HL-60/S4 treated with phorbol 12-myristate 13-acetate at 8.2 ng/mL for 4 days and 3 days (cell line): Measurements from ENCODE around the gene AIFM3.

Experiments
- in situ Hi-C: fragments of 300-500 bp; cut with MboI; formaldehyde crosslinking; loops from 2 replicates; pipeline ENCODE4 v1.15.0; 2022; ENCODE audit warnings: low sequenced_read_pairs

AIFM3 gene

GRCh38 chr22:20990184-20991180 lies 23.4 kb downstream of the AIFM3 start:
- in situ Hi-C loops, result no loop called here

GRCh38 chr22:20991252-20992055 lies 24.4 kb downstream of the AIFM3 start:
- in situ Hi-C loops, result no loop called here

- in situ Hi-C loops, result no loop called here
Observed at GRCh38 chr22:20992056-20992442, 25.0 kb downstream of the AIFM3 start.

- in situ Hi-C loops, result no loop called here
Observed at GRCh38 chr22:20992456-20993303, 25.6 kb downstream of the AIFM3 start.

GRCh38 chr22:20993304-20994127 lies 26.5 kb downstream of the AIFM3 start:
- in situ Hi-C loops, result no loop called here

GRCh38 chr22:20994128-20994901 lies 27.3 kb downstream of the AIFM3 start:
- in situ Hi-C loops, result no loop called here

GRCh38 chr22:20994902-20995241 lies 27.8 kb downstream of the AIFM3 start:
- in situ Hi-C loops, result no loop called here

- in situ Hi-C loops, result no loop called here
Observed at GRCh38 chr22:20995329-20996030, 28.4 kb downstream of the AIFM3 start.

GRCh38 chr22:20996031-20996410 lies 29.0 kb downstream of the AIFM3 start:
- in situ Hi-C loops, result no loop called here

- in situ Hi-C loops, result no loop called here
Observed at GRCh38 chr22:20996598-20997535, 29.8 kb downstream of the AIFM3 start.

GRCh38 chr22:20997536-20998257 lies 30.6 kb downstream of the AIFM3 start:
- in situ Hi-C loops, result no loop called here

- in situ Hi-C loops, result no loop called here
Observed at GRCh38 chr22:20998411-20999336, 31.6 kb downstream of the AIFM3 start.

GRCh38 chr22:20999350-21000206 lies 32.5 kb downstream of the AIFM3 start:
- in situ Hi-C loops, result no loop called here

- in situ Hi-C loops, result no loop called here
Observed at GRCh38 chr22:21000207-21000986, 33.3 kb downstream of the AIFM3 start.
